Measurements from ENCODE around the gene TUBB4B.
"Not testable (repeated sequence)": the region's sequence is repeated elsewhere in the genome, so short reads cannot be mapped to it uniquely, and the experiment has no call there.

TUBB4B gene

DNA sequence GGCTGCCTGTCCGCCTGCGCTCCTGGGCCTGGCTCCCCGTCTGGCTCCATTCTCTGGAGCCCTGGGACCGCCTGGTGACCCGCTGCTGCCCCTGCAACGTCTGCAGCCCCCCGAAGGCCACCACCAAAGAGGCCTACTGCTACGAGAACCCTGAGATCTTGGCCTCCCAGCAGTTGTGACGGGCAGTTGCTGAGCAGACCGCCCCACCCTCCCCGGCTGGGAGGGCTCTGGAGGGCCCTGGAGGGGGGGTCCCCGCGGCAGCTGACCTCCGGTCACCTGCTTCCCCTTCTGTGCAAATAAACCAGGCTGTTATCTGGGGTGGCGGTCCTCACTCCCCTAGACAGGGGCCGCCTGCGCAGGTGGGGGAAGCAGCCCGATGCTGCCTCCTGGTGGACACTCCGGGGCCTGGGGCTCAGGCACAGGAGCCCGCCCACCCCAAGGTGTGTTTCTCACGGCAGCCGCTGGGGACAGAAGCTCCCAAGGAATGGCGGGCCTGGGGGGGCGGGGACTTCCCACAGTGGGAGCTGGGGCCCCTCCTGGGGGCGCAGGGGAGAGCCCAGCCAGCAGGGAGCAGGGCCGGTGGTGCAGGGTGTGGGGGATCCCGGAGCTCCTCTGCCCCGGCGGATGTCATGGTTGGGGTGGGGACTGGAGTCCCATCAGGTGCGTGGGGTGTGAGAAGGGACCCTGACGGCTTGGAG, 4.7 kb upstream of the TUBB4B start:
- peak; percentile 99 for DNase-seq (ENCODE audit: low spot score)

GRCh38 chr9:137236936-137237421, 4.1 kb upstream of the TUBB4B start:
- DNase-seq (ENCODE audit: low spot score) = no peak

DNA sequence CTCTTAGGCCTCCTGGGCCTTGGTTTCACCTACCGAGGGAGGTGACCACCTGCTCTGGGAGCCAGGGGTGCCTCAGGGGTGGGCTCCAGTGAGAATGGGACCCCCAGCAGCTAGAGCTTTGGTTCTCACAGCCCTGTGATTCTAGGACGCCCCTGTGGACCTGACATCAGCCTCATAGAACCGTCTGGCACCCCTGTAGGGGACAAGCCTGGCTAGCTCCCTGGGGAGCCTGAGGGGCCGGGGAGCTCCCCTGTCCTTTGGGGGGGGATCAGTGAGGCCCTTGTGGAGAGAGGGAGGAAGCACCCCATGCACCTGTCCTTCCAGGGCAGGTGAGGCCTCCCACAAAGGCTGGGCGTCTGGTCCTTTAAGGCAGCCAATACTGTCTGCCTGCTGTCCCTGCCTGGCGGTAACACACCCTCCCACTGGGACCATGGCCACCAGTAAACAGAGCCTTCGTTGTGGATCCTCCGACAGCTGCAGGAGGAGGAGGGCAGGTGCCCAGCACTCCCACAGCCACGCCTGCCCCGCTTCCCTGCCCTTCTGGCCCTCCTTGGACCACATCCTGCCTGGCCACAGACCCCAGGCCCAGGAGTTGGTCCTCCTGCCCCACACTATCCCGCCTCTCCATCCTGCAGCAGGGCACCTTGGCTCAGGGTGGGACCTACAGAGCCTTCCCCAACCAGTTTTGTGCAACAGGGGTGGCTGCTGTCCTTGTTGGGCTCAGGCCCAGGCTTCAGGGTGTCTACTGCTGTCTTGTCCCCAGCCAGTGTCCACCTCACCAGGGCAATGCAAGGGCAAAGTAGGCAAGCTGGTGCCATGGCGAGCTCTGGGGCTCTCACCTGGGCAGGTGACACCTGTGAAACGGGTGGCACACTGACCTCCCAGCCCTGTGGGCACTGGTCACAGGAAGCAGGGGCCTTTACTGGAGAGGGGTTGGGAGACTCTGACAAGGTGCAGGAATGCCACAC, 3.0 kb upstream of the TUBB4B start:
- no peak for DNase-seq (ENCODE audit: low spot score)

DNA sequence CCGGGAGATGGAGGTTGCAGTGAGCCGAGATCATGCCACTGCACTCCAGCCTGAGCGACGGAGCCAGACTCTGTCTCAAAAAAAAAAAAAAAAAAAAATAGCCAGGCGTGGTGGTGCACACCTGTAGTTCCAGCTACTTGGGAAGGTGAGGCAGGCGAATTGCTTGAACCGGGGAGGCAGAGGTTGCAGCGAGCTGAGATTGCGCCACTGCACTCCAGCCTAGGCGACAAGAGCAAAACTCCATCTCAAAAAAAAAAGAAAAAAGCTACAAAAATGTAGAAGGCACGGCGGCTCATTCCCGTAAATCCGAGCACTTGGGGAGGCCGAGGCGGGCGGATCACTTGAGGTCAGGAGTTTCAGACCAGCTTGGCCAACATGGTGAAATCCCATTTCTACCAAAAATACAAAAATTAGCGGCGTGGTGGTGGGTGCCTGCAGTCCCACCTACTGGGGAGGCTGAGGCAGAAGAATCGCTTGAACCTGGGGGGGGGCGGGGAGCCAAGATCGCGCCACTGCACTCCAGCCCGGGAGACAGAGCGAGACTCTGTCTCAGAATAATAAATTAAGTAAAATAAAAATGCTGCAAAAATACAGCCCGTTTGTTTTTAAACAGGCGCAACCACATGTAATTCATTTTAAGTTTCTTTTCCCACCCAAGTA, 1.4 kb upstream of the TUBB4B start:
- DNase-seq (ENCODE audit: low spot score) = not testable (repeated sequence)

GRCh38 chr9:137240318-137240840, 708 bp upstream of the TUBB4B start:
- DNase-seq (ENCODE audit: low spot score) = no peak

DNA sequence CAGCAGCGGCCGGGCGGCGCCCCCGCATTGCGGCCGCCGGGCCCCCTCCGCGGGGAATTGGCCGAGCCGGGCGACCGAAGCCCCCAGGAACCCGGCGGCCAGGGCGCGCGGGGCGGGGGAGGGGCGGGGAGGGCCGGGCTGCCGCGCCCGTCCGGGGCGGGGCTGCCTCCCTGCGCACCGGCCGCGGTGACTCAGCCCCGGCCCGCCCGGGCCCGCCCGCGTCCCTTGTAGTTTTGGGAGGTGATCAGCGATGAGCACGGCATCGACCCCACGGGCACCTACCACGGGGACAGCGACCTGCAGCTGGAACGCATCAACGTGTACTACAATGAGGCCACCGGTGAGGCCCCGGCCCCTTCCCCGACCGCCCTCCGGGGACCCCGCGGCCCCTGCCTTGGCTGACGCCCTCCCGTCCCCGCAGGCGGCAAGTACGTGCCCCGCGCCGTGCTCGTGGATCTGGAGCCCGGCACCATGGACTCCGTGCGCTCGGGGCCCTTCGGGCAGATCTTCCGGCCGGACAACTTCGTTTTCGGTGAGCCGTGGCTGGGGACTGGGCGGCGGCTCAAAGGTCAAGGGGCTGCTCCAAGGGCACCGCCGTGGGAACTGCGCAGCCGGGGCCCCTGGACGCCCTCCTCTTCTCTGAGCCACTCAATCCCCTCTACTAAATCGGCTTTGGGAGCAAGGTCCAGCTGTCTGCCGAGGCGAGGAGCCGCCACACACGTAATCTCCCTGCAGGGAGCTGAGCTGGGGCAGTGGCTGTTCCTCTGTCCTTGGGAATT, 592 bp downstream of the TUBB4B start:
- no peak for DNase-seq (ENCODE audit: low spot score)

DNA sequence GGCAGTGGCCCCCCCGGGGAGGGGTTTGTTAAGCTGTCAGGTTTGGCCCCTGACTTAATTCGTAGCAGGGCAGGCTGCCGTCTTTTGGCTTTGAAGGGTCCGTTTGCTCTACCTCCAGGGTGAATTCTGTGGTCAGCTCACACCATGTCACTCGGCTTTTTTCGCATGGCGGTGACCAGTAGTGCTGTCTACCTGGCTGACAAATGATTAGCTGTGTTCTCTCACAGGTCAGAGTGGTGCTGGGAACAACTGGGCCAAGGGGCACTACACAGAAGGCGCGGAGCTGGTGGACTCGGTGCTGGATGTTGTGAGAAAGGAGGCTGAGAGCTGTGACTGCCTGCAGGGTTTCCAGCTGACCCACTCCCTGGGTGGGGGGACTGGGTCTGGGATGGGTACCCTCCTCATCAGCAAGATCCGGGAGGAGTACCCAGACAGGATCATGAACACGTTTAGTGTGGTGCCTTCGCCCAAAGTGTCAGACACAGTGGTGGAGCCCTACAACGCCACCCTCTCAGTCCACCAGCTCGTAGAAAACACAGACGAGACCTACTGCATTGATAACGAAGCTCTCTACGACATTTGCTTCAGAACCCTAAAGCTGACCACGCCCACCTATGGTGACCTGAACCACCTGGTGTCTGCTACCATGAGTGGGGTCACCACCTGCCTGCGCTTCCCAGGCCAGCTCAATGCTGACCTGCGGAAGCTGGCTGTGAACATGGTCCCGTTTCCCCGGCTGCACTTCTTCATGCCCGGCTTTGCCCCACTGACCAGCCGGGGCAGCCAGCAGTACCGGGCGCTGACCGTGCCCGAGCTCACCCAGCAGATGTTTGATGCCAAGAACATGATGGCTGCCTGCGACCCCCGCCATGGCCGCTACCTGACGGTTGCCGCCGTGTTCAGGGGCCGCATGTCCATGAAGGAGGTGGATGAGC, 1.4 kb downstream of the TUBB4B start:
- DNase-seq (ENCODE audit: low spot score) = no peak

GRCh38 chr9:137243266-137243625, 2.2 kb downstream of the TUBB4B start:
- not testable (repeated sequence) for DNase-seq (ENCODE audit: low spot score)

- DNase-seq (ENCODE audit: low spot score) = no peak
These were observed 2.8 kb downstream of the TUBB4B start for GRCh38 chr9:137243626-137244485.

DNA sequence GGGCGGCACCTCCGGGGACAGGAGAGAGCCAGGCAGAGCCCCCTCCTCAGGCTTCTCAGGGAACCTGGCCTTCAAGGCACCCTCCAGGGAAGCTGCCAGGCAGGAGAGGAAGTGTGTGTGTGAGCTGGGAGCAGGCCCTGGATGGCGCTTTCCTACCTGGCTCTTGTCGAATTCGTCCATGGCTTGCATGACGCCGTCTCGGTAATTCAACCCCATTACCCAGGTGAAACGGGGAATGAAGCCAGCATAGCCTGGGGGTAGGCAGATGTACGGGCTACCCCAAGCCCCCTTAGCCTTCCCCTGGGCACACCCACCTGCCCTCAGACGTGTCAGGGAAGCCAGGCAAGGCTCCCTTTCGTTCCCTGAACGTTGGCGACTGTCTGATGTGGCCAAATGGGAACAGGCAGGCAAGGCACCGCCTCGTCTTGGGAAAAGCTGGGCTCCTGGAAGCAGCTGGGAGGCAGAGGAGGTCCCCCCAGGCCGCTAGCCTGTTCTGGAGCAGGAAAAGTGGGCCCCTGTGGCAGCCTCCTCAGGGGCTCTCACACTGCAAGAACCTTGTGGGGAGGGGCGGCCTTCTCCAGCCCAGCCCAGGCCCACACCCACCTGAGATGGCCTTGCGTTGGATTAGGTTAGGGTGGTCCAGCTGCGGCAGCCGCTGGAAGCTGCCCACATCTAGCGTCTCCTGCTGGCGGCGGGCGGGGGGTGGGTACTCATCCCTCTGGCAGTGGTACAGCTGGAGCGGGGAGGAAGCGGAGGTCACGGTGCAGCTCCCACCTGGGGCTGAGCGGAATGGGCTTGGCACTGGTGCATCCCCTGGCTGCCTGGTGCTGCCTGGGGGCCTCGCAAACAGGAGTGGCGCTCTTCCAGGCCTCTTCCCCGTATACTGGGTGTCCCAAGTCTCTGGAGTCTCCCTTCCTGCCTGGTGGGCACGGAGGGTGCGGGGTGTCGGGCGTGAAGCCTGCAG, 3.7 kb downstream of the TUBB4B start:
- DNase-seq (ENCODE audit: low spot score) = no peak

- DNase-seq (ENCODE audit: low spot score) = no peak
These were observed 4.6 kb downstream of the TUBB4B start for GRCh38 chr9:137245450-137246421.

DNA sequence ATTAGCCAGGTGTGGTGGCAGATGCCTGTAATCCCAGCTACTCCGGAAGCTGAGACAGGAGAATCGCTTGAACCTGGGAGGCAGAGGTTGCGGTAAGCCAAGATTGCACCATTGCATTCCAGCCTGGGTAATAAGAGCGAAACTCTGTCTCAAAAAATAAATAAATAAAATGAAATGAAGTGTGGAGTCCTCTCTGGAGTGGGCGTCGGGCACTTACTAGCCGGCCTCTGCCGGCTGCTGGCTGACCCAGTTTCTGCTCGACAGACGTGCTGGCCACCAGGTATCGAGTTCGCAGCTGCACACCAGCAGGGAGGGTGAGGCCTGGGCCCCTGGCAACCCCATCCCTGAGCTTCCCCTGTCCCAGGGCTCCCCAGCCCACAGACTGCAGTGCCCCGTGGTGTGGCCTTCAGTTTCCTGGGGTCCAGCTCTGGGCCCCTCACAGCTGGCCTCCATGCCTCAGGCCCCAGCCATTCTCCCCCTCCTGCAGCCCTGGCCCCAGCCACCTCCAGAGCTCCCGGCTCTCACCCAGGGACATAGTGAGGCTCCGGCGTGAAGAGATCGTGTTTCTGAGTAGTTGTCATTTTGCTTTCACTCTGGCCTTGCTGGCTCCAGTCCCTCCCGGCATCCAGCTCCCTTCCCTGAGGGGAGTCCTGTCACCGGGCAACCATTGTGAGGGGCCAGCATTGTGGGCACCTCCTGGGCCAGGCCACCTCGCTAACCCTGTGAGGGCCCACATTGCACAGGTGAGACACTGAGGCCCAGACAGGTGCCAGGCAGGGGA, 6.2 kb downstream of the TUBB4B start:
- DNase-seq (ENCODE audit: low spot score) = no peak

DNA sequence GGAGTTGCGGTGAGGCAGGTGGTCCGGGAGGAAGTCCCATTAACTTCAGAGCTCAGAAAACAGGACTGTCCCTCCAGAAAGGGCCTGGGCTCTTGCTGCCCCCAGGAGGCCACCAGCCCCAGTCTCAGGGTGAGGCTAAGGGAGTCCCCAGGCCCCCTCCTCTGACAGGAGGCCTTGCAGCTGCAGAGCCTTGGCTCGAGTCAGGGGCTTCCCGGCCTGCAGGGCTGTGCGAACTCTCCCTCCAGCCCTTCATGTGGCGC, 6.8 kb downstream of the TUBB4B start:
- no peak for DNase-seq (ENCODE audit: low spot score)

DNA sequence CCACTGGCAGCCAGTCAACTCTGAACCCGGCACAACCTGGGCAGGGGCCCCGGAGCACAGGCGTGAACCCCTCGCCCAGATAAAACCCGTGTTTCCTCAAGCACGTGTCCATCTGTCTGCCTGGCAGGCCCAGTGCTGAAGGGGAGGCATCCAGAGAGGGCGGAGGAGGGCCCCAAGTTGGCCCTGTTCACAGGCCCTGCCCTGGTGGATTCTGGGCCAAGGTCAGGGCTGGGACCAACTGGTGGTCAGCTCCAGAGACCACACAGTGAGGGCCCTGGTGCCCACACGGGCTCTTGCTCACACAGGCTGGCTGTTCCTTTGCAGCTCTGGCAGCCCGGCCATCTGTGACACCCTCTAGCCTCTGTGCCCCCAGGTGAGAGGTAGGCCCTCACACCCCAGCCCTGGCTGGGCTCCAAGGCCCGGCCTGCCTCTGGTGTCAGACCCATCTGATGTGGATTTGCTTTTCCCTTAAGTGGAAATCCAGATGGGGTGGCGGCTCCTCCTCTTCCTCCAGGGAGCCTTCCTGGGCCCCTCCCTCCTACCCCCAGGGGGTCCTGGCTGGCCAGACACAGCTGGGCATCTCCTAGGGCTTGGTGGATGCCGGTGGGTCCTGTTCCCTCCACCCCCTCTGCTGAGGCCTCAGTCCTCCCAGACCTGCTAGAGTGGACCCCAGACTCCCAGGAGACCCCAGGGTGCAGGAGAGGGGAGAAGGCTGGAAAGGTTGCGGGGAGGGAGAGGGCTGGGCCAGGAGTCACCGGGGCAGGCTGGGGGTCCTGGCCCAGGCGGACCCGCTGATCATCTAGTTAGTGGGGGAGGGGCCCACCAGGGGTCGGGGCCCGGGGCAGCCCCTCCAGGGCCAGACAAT, 9.5 kb downstream of the TUBB4B start:
- DNase-seq (ENCODE audit: low spot score) = no peak

DNA sequence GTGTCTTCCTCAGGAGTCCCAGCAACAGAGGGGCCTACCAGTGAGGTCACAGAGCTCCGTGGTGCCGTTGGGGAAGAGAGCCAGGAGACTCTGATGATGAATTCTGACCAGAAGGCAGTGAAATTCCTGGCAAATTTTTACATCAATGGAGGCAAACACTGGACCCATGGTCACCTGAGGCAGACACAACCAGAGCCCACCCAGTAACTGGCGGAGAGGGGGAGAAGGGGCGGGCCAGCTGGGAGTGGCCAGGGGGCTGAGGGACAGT, 10.0 kb downstream of the TUBB4B start, which contains the start of gene STPG3:
Gene STPG3 (plus strand): TSS at position 93 of the 268 bp plus-strand sequence. CDS start 1 bp downstream, at position 94.
- DNase-seq (ENCODE audit: low spot score) = no peak

Data from HuH-7.5 (cell line).